Measurements from ENCODE around the gene METTL17. TPM values are rescaled to one million over a fixed set of nuclear protein-coding genes. Genes with fewer than 3 reads are reported as not detected.
A peak's percentile ranks its signal among the peaks of the same experiment; 100 is the strongest.

METTL17 gene
- total RNA-seq, 1 experiment from 2014 or later: 39.6 TPM

DNA sequence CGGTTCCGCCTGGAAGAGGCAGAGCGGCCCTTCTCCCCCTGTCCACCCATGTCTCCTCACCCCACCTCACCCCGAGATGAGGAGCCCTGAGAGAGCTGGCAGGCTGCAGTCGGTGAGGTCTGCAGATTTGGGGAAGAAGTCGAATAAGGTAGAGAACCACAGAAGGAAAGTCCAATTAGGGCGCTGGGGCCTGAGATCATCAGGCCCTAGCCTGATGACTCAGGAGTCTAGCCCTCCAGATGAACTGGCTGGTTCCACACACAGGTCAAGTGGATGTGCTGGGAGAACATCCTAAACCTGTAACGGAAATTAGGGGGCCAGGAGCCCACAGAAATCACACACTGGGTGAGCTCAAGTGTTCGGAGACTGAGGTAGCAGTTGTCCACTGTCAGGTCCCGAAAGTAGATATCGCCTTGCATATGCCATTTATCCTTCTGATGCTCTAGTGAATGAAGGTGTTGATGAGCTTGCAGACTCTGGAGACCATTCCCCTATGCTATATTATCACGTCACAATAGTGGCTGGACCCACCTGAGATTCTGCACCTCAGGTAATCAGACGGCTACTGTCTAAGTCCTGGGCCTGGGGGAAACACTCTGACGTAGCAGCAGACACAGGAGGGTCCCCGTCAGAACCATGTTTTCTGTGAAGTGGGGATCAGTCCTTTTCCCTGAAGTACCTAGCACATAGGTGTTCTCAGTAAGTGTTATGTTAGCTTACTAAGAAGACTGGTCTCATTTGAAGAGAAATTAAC, 886 bp upstream of the METTL17 start:
- intact Hi-C loops (cut with micrococcal nuclease; ENCODE audit: unreplicated experiment): no loop called here
- H3K36me3 ChIP-seq (ENCODE audit: control insufficient read depth, insufficient read depth, low read length): peaks cover 11% of the 10 kb centered on the region
- TF ChIP-seq POLR2AphosphoS5 (IDR thresholded peaks at IDR 0.05; ENCODE audit: low read depth, low read length): no peak
- no peak for TF ChIP-seq TCF7L2 (IDR thresholded peaks at IDR 0.05; ENCODE audit: low read depth, low read length)
- TF ChIP-seq, protein P1, sequence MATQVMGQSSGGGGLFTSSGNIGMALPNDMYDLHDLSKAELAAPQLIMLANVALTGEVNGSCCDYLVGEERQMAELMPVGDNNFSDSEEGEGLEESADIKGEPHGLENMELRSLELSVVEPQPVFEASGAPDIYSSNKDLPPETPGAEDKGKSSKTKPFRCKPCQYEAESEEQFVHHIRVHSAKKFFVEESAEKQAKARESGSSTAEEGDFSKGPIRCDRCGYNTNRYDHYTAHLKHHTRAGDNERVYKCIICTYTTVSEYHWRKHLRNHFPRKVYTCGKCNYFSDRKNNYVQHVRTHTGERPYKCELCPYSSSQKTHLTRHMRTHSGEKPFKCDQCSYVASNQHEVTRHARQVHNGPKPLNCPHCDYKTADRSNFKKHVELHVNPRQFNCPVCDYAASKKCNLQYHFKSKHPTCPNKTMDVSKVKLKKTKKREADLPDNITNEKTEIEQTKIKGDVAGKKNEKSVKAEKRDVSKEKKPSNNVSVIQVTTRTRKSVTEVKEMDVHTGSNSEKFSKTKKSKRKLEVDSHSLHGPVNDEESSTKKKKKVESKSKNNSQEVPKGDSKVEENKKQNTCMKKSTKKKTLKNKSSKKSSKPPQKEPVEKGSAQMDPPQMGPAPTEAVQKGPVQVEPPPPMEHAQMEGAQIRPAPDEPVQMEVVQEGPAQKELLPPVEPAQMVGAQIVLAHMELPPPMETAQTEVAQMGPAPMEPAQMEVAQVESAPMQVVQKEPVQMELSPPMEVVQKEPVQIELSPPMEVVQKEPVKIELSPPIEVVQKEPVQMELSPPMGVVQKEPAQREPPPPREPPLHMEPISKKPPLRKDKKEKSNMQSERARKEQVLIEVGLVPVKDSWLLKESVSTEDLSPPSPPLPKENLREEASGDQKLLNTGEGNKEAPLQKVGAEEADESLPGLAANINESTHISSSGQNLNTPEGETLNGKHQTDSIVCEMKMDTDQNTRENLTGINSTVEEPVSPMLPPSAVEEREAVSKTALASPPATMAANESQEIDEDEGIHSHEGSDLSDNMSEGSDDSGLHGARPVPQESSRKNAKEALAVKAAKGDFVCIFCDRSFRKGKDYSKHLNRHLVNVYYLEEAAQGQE (IDR thresholded peaks at IDR 0.05; ENCODE audit: insufficient read depth in 1 of 2, low read depth in 2 of 2, low read length in 1 of 2): no peak
- TF ChIP-seq, protein P2, sequence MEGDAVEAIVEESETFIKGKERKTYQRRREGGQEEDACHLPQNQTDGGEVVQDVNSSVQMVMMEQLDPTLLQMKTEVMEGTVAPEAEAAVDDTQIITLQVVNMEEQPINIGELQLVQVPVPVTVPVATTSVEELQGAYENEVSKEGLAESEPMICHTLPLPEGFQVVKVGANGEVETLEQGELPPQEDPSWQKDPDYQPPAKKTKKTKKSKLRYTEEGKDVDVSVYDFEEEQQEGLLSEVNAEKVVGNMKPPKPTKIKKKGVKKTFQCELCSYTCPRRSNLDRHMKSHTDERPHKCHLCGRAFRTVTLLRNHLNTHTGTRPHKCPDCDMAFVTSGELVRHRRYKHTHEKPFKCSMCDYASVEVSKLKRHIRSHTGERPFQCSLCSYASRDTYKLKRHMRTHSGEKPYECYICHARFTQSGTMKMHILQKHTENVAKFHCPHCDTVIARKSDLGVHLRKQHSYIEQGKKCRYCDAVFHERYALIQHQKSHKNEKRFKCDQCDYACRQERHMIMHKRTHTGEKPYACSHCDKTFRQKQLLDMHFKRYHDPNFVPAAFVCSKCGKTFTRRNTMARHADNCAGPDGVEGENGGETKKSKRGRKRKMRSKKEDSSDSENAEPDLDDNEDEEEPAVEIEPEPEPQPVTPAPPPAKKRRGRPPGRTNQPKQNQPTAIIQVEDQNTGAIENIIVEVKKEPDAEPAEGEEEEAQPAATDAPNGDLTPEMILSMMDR (IDR thresholded peaks at IDR 0.05): no peak
- TF ChIP-seq SIN3A (IDR thresholded peaks at IDR 0.05; ENCODE audit: borderline replicate concordance, insufficient read depth, low read depth, low read length): no peak
- H3K9me3 ChIP-seq (ENCODE audit: control insufficient read depth, insufficient read depth, low read depth, low read length): no peaks in the 10 kb centered on the region
- ATAC-seq (no peak), DNase-seq (ENCODE audit: low read depth, low spot score) (no peak)
- TSS peak; percentile 88 for BruUV-seq (replicated peaks)
- H3K27ac ChIP-seq (ENCODE audit: low read length): peak overlapping the region; percentile 93
- ChIA-PET POLR2A (no interaction called here), CTCF (interaction anchor here (1.4 kb wide), 1 partner anchor 18 kb away, joined by 3 read pairs; no protein-coding TSS in a partner anchor)
- peaks cover 10% of the 10 kb centered on the region for H3K4me1 ChIP-seq (ENCODE audit: control insufficient read depth, insufficient read depth, low read length)
- no peaks in the 10 kb centered on the region for H3K27me3 ChIP-seq (ENCODE audit: control insufficient read depth, insufficient read depth, low read length)
- in situ Hi-C loops (cut with HindIII; ENCODE audit: low pct_unique_long_range_greater_than_20kb, low sequenced_read_pairs): no loop called here
- peak overlapping the region; percentile 40 to 97 for H3K4me3 ChIP-seq (ENCODE audit: low read depth in 2 of 2, low read length in 2 of 2)

DNA sequence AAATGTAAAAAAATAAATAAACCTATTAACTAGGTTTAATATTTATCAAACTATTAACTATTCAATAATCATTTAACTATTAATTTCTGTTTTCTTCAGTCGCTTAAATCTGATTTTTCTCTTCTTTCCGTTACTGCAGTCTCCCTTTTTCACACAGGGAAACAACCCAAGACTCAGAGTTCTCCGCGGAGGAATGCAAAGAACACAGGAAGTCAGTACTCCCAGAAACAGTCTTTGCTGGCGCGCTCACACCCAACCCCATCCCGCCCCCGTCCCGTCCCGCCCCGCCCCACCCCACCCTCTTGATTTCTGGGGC, 351 bp upstream of the METTL17 start:
- DNase-seq (ENCODE audit: low read depth, low spot score): no peak
- in situ Hi-C loops (cut with HindIII; ENCODE audit: low pct_unique_long_range_greater_than_20kb, low sequenced_read_pairs): no loop called here
- Histone ChIP-seq H3K27ac (ENCODE audit: low read length) (peak overlapping the region; percentile 93), H3K36me3 (ENCODE audit: control insufficient read depth, insufficient read depth, low read length) (peaks cover 11% of the 10 kb centered on the region), H3K4me1 (ENCODE audit: control insufficient read depth, insufficient read depth, low read length) (peaks cover 10% of the 10 kb centered on the region), H3K27me3 (ENCODE audit: control insufficient read depth, insufficient read depth, low read length) (no peaks in the 10 kb centered on the region), H3K9me3 (ENCODE audit: control insufficient read depth, insufficient read depth, low read depth, low read length) (no peaks in the 10 kb centered on the region), H3K4me3 (ENCODE audit: low read depth in 2 of 2, low read length in 2 of 2) (peak overlapping the region; percentile 40 to 97)
- ChIA-PET CTCF (no interaction called here), POLR2A (no interaction called here)
- intact Hi-C loops (cut with micrococcal nuclease; ENCODE audit: unreplicated experiment): no loop called here
- ATAC-seq: no peak
- TF ChIP-seq, protein P1 (IDR thresholded peaks at IDR 0.05; ENCODE audit: insufficient read depth in 1 of 2, low read depth in 2 of 2, low read length in 1 of 2): no peak
- TF ChIP-seq POLR2AphosphoS5 (IDR thresholded peaks at IDR 0.05; ENCODE audit: low read depth, low read length) (peak; percentile 63; the same call in 1 of the 2 replicates), SIN3A (IDR thresholded peaks at IDR 0.05; ENCODE audit: borderline replicate concordance, insufficient read depth, low read depth, low read length) (no peak), TCF7L2 (IDR thresholded peaks at IDR 0.05; ENCODE audit: low read depth, low read length) (no peak)
- TF ChIP-seq, protein P2 (IDR thresholded peaks at IDR 0.05): no peak
- no TSS peak for BruUV-seq (replicated peaks)

All from Panc1 (cell line).